ENCODE measurements around the gene MUC21.
"Not testable (repeated sequence)": the region's sequence is repeated elsewhere in the genome, so short reads cannot be mapped to it uniquely, and the experiment has no call there.

MUC21 gene

DNA sequence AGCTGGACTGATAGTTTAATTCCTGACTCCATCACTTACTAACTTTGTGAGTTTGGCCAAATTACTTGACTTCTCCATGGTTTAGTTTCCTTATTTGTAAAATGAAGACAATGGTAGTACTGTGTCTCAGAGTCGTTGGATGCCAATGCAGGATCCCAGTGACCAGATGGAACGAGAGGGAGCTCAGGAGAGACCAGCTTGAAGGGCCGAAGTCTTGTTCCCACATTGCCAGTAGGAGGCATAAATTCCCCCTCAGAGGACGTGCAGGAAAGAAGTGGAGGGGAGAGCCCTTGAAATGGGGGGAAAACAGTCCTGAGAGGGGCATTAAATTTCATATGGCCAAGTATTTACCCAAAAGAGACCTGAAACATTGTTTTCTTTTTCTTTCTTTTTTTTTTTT is 24.6 kb downstream of the MUC21 start:
- DNase-seq (ENCODE audit: low read depth): no peak

DNA sequence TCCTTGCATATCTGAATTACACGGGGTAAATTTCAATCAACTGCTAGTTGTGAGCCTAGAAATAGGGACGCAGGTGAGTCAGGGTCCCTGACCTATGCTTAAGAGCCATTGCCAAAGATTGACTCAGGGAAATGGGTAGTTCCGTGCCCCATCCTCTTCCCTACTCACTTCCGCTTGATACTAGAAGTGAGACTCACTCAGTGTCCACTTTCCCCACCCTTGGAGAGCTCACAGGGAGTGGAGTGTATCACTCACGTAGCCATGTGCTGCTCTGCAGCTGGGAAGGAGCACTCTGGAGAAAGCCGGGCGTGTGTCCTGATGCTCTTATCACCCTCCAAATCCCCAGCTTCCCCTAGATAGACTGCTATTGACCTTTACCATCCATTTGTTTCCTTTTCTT is 26.2 kb downstream of the MUC21 start:
- DNase-seq (ENCODE audit: low read depth): no peak

DNA sequence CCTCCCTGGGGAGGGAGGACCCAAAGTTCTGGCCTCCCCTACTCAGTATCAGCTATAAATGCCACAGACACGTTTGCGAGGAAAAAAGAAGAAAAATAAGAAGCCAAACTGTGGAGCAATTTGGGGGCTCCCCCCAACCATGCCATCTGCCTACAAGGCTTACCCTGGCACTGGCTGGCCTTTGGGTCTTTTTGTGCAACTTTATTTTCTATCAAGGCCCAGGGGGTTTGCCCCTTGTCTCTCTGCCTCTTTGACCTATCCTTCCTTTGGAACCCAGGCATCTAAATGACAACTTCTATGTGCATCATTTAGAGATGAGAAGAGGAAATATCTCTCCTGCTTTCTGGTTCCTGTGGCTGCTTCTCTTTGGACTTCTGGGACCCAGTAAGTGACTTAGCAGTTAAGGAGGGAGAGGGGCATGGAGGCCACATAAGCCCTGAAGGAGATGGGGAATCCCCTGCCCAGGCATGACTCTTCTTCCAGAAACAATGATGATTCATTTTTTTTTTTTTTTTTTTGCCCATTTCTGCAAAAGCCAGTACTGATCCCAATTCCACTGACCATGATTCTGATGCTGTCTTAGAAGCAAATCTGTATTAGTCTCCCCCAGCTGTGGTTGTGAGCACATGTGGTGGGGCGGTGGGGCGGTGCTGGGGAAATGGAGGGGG is 27.0 kb downstream of the MUC21 start, which contains the start of gene MUC22:
Gene MUC22 (plus strand): TSS at position 82 of the 668 bp plus-strand sequence. CDS start 233 bp downstream, at position 315.
- DNase-seq (ENCODE audit: low read depth): peak; percentile 54

DNA sequence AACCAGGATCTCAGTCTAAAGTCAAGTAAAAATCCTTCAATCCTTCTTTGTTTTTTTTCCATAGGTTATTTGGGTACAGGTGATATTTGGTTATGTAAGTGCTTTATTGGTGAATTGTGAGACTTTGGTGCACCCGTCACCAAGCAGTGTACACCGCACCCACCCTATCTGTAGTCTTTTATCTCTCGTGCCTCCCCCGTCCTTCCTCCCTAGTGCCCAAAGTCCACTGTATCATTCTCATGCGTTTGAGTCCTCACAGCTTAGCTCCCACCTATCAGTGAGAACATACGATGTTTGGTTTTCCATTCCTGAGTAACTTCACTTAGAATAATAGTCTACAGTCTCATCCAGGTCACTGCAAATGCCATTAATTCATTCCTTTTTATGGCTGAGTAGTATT is 27.6 kb downstream of the MUC21 start:
- no peak for DNase-seq (ENCODE audit: low read depth)

DNA sequence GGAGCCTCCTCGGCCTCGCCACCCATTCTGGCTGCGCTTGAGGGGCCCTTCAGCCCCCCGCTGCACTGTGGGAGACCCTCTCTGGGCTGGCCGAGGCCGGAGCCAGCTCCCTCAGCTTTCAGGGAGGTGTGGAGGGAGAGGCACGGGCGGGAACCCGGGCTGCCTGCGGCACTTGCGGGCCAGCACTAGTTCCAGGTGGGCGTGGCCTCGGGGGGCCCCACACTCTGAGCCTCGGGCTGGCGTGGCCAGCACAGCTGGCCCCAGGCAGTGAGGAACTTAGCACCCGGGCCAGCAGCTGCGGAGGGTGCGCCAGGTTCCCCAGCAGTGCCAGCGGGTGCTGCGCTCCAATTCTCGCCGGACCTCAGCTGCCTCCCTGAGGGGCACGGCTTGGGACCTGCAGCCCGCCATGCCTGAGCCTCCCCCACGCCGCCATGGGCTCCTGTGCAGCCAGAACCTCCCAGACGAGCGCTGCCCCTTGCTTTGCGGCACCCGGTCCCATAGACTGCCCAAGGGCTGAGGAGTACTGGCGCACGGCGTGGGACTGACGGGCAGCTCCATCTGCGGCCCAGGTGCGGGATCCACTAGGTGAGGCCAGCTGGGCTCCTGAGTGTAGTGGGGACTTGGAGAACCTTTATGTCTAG is 33.3 kb downstream of the MUC21 start:
- DNase-seq (ENCODE audit: low read depth): no peak

DNA sequence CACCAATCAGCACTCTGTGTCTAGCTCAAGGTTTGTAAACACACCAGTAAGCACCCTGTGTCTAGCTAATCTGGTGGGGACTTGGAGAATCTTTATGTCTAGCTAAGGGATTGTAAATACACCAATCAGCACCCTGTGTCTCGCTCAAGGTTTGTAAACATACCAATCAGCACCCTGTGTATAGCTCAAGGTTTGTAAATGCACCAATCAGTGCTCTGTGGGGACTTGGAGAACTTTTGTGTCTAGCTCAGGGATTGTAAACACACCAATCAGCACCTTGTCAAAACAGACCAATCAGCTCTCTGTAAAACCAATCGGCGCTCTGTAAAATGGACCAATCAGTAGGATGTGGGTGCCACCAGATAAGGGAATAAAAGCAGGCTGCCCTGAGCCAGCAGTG is 33.9 kb downstream of the MUC21 start:
- DNase-seq (ENCODE audit: low read depth): not testable (repeated sequence)

DNA sequence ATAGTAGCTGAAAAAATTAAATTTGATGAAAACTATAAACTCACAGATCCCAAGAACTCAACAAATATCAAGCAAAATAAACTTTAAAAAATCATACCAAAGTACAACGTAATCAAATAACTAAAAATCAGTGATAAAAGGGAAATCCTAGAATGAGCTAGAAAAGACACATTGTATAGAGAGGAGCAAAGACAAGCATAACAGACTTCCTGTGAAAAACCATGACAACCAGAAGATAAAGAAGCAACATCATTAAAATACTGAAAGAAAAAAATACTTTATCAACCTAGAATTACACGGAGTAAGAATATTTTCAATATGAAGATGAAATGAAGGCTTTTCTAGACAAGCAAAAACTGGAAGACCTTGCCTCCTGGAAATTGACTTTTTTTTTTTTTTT is 36.5 kb downstream of the MUC21 start:
- no peak for DNase-seq (ENCODE audit: low read depth)

DNA sequence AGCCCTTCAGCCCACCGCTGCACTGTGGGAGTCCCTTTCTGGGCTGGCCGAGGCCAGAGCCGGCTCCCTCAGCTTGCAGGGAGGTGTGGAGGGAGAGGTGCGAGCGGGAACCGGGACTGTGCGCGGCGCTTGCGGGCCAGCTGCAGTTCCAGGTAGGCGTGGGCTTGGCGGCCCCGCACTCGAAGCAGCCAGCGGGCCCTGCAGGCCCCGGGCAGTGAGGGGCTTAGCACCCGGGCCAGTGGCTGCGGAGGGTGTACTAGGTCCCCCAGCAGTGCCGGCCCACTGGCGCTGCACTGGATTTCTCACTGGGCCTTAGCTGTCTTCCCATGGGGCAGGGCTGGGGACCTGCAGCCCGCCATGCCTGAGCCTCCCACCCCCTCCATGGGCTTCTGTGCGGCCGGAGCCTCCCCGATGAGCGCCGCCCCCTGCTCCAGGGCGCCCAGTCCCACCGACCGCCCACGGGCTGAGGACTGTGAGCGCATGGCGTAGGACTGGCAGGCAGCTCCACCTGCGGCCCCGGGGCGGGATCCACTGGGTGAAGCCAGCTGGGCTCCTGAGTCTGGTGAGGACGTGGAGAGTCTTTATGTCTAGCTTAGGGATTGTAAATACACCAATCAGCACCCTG is 37.2 kb downstream of the MUC21 start:
- not testable (repeated sequence) for DNase-seq (ENCODE audit: low read depth)

DNA sequence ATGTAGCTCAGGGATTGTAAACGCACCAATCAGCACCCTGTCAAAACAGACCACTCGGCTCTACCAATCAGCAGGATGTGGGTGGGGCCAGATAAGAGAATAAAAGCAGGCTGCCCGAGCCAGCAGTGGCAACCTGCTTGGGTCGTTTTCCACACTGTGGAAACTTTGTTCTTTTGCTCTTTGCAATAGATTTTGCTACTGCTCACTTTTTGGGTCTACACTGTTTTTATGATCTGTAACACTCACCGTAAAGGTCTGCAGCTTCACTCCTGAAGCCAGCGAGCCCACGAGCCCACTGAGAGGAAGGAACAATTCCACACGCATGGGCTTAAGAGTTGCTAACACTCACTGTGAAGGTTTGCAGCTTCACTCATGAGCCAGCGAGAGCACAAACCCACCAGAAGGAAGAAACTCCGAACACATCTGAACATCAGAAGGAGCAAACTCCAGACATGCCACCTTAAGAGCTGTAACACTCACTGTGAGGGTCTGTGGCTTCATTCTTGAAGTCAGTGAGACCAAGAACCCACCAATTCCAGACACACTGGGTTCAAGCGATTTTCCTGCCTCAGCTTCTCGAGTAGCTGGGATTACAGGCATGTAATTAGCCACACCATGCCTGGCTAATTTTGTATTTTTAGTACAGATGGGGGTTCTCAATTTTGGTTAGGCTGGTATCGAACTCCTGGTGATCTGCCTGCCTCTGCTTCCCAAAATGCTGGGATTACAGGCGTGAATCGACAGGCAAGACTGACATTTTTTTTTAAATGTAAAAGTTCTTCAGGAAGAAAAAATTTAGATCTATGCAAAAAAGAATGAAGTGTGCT is 38.4 kb downstream of the MUC21 start:
- DNase-seq (ENCODE audit: low read depth): not testable (repeated sequence)

DNA sequence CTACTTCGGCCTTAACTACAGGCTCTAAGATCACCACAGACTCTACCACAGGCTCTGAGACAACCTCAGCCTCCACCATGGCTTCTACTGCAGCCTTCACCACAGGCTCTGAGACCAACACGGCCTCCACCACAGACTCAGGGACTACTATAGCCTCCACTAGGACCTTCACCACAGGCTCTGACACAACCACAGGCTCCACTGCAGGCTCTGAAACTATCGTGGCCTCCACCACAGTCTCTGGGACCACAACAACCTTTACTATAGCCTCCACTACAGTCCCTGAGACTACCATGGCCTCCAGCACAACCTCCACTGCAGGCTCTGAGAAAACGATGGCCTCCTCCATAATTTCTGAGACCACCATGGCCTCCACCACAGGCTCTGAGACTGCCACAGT is 42.1 kb downstream of the MUC21 start:
- DNase-seq (ENCODE audit: low read depth): no peak

DNA sequence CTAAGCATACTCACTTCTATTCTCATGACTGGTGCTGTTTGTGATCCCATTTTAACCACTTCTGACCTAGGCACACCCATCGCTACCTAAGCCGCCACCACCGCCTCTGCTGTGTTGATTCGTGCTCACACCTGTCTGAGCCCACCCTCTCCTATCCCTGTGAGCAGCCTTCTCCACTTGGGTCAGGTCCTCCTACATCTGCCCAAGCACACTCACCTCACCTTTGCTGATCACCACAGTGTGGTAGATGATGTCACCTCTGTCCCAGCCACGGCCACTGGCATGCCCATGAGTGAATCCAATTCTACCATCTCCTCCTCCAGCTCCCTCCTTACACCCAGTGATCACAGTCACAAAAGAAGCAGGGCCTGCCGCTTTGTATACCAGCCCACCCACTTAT is 47.6 kb downstream of the MUC21 start:
- no peak for DNase-seq (ENCODE audit: low read depth)

DNA sequence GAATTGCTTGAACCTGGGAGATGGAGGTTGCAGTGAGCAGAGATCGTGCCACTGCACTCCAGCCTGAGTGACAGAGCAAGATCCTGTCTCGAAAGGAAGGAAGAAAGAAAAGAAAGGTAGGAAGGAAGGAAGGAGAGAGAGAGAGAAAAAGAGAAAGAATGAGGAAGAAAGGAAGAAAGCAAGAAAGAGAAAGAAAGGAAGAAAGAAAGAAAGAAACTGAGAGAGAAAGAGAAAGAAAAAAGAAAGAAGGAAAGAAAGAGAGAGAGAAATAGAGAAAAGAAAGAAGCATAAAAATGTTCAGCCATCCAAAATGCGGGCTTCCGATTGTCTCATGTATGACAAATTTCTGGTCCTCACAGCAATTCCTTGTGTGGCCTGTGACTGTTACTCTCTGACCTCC is 49.6 kb downstream of the MUC21 start:
- DNase-seq (ENCODE audit: low read depth): no peak

DNA sequence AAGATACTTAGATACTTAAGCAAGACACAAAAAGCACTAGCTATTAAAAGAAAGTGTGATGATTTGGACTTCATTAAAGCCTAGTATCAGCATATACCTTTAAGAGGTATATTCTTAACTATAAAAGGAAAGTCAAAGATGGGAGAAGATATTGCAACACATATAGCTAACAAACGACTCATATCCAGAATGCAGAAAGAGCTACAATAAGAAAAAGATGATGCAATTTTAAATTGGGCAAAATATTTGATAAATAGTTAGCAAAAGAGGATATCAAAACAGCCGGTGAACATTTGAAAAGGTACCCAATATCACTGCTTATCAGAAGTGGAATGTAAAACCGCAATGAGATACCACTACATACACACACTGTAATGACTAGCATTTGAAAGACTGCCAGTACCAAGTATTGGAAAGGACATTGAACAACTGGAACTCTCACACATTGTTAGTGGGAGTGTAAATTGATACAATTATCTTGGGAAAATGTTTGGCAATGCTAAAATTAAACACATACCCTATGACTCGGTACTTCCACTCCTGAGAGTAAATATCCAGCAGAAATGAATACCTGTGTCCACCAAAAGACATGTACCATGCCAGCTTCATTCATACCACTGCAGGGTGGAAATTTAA is 52.5 kb downstream of the MUC21 start:
- no peak for DNase-seq (ENCODE audit: low read depth)

DNA sequence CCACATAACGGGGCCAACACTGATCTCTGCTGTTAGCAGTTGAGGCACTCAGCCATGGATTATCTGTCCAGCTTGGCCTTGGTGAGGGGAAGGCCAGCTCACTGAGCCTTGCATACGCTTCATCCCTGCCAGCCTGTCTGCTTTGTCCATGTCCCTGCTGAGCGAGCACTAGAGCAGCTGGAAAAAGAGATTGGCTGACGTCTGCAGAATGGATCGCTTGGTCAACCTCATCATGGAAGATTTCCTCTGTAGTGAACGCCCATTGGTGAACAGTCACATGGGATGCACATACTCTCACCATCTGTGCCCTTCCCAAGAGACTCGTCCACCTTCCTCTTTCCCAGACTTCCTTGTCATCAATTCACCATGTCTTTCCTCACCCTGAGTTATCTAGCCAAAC is 53.7 kb downstream of the MUC21 start:
- DNase-seq (ENCODE audit: low read depth): peak; percentile 56

DNA sequence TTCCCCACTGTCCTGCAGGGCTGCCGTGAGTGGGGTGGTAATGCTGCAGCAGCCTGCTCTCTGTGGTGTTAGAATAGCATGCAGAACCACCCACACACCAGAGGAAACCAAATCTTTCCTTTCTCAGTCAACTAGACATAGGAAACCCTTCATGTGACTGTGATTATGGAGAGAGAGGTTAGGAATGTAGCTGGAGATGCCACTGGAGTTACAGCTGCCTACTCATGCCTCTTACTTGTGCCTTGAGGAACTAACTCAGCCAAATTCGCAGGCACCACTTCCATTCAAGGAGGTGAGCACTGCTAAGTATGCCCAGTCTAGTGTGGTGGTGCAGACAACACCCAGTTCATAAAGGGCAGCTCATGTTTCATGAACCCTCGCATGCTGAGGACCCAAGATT is 54.2 kb downstream of the MUC21 start:
- peak; percentile 70 for DNase-seq (ENCODE audit: low read depth)

DNA sequence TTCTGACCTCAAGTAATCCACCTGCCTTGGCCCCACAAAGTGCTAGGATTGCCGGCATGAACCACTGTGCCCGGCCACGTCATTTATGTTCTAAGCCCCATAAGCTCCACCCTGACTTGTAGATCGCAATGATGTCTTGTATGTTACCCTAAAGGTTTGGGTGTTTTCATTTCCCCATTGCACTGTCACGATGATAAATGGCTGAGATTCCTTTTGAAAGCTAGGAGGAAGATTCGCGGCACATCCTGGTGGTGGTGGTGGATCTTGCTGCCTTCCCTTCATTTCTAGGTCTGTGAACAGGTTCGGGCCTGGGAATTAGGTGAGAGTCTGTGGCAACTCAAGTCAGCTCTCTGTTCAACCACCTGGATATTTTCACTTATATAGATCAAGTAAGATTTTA is 55.0 kb downstream of the MUC21 start:
- DNase-seq (ENCODE audit: low read depth): no peak

Measured in stromal cell of bone marrow (primary cell).